ENCODE results near the gene SMIM22. TPM values are rescaled to one million over a fixed set of nuclear protein-coding genes. Genes with fewer than 3 reads are reported as not detected.

Gene SMIM22
- total and polyA plus RNA-seq, 4 donors = 0.49 to 1.2 (median 0.72) TPM; not detected in 1

DNA sequence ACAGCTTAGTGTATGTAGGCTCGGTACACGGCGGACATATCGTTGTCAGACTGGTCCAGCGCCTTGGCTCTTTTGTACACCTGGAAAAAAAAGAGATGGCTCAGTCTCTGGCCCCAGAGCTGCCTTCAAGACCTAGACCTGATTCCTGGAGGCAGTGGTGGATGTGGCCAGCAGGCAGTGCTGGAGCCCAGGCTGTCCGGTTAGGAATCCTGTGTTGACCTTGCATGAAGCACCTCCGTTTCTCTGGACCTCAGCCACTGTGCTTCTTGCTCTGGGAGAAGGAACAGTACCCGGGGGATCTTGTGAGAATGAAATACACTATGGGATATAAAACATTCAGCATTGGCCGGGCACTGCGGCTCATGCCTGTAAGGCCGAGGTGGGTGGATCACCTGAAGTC is 10.1 kb downstream of the SMIM22 start:
- Histone ChIP-seq H3K4me1 (ENCODE audit: control insufficient read depth in 4 of 4, insufficient read depth in 4 of 4, low read length in 3 of 4) (peaks cover 0 to 37% (median 11%) of the 10 kb centered on the region in 4 donors), H3K9me3 (ENCODE audit: control insufficient read depth in 4 of 4, low read length in 3 of 4) (no peaks in the 10 kb centered on the region), H3K9ac (ENCODE audit: low read depth in 1 of 2, low read length in 2 of 2) (no peak overlapping the region), H3K36me3 (ENCODE audit: control insufficient read depth in 4 of 4, insufficient read depth in 3 of 4, low read depth in 1 of 4, low read length in 3 of 4) (peaks cover 6 to 23% (median 12%) of the 10 kb centered on the region in 4 donors), H3K27me3 (ENCODE audit: control insufficient read depth in 4 of 4, insufficient read depth in 4 of 4, low read length in 3 of 4) (no peaks in the 10 kb centered on the region), H3K27ac (ENCODE audit: low read depth in 1 of 2, low read length in 2 of 2) (no peak overlapping the region), H3K4me3 (ENCODE audit: low read depth in 1 of 3, low read length in 3 of 3) (no peak overlapping the region)
- TF ChIP-seq NR2F2 (IDR thresholded peaks at IDR 0.05) = no peak
- TF ChIP-seq FOXA2 (IDR thresholded peaks at IDR 0.05) = no peak
- TF ChIP-seq GABPA (IDR thresholded peaks at IDR 0.05 in 1 of 2, conservative IDR thresholded peaks at IDR 0.05 in 1 of 2) = no peak
- no peak for TF ChIP-seq HNF4A (conservative IDR thresholded peaks at IDR 0.05)
- TF ChIP-seq, protein P1, sequence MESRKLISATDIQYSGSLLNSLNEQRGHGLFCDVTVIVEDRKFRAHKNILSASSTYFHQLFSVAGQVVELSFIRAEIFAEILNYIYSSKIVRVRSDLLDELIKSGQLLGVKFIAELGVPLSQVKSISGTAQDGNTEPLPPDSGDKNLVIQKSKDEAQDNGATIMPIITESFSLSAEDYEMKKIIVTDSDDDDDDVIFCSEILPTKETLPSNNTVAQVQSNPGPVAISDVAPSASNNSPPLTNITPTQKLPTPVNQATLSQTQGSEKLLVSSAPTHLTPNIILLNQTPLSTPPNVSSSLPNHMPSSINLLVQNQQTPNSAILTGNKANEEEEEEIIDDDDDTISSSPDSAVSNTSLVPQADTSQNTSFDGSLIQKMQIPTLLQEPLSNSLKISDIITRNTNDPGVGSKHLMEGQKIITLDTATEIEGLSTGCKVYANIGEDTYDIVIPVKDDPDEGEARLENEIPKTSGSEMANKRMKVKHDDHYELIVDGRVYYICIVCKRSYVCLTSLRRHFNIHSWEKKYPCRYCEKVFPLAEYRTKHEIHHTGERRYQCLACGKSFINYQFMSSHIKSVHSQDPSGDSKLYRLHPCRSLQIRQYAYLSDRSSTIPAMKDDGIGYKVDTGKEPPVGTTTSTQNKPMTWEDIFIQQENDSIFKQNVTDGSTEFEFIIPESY (IDR thresholded peaks at IDR 0.05) = no peak
- TF ChIP-seq CTCF (IDR thresholded peaks at IDR 0.05; ENCODE audit: low read depth, low read length, missing input control) = no peak
- TF ChIP-seq RXRA (IDR thresholded peaks at IDR 0.05) = no peak
- TF ChIP-seq MAX (IDR thresholded peaks at IDR 0.05) = no peak
- no peak for TF ChIP-seq EGR1 (IDR thresholded peaks at IDR 0.05; ENCODE audit: low read depth in 2 of 2)
- WGBS = 89% methylated on average over 11 of the region's 11 CpGs
- DNase-seq (ENCODE audit: low spot score) = no peak

DNA sequence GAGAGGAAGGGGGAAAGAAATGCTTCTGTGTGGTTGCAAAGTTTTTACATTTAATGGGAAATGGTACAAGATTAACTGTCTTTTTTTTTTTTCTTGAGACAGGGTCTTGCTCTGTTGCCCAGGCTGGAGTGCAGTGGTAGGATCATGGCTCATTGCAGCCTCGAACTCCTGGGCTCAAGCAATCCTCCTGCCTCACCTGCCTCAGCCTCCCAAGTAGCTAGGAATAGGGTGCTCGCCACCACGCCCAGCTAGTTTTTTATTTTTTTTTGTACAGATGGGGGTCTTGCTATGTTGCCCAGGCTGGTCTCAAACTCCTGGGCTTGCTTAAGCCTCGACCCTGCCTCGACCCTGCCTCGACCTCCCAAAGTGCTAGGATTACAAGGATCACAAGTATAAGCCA is 11.1 kb downstream of the SMIM22 start:
- peaks cover 0 to 28% (median 9%) of the 10 kb centered on the region in 4 donors for H3K4me1 ChIP-seq (ENCODE audit: control insufficient read depth in 4 of 4, insufficient read depth in 4 of 4, low read length in 3 of 4)
- no peak overlapping the region for H3K4me3 ChIP-seq (ENCODE audit: low read depth in 1 of 3, low read length in 3 of 3)
- H3K36me3 ChIP-seq (ENCODE audit: control insufficient read depth in 4 of 4, insufficient read depth in 3 of 4, low read depth in 1 of 4, low read length in 3 of 4) = peaks cover 6 to 30% (median 15%) of the 10 kb centered on the region in 4 donors
- no peak overlapping the region for H3K9ac ChIP-seq (ENCODE audit: low read depth in 1 of 2, low read length in 2 of 2)
- DNase-seq (ENCODE audit: low spot score) = no peak
- no peak for TF ChIP-seq ATF3 (IDR thresholded peaks at IDR 0.05)
- no peak for TF ChIP-seq TAF1 (conservative IDR thresholded peaks at IDR 0.05)
- no peaks in the 10 kb centered on the region for H3K27me3 ChIP-seq (ENCODE audit: control insufficient read depth in 4 of 4, insufficient read depth in 4 of 4, low read length in 3 of 4)
- no peak overlapping the region for H3K27ac ChIP-seq (ENCODE audit: low read depth in 1 of 2, low read length in 2 of 2)
- 98% methylated on average over 6 of the region's 6 CpGs for WGBS
- H3K9me3 ChIP-seq (ENCODE audit: control insufficient read depth in 4 of 4, low read length in 3 of 4) = no peaks in the 10 kb centered on the region

- Histone ChIP-seq H3K27me3 (ENCODE audit: control insufficient read depth in 4 of 4, insufficient read depth in 4 of 4, low read length in 3 of 4) (no peaks in the 10 kb centered on the region), H3K27ac (ENCODE audit: low read depth in 1 of 2, low read length in 2 of 2) (no peak overlapping the region), H3K4me1 (ENCODE audit: control insufficient read depth in 4 of 4, insufficient read depth in 4 of 4, low read length in 3 of 4) (no peaks in the 10 kb centered on the region), H3K36me3 (ENCODE audit: control insufficient read depth in 4 of 4, insufficient read depth in 3 of 4, low read depth in 1 of 4, low read length in 3 of 4) (peaks cover 15 to 56% (median 30%) of the 10 kb centered on the region in 4 donors), H3K4me3 (ENCODE audit: low read depth in 1 of 3, low read length in 3 of 3) (no peak overlapping the region), H3K9me3 (ENCODE audit: control insufficient read depth in 4 of 4, low read length in 3 of 4) (no peaks in the 10 kb centered on the region), H3K9ac (ENCODE audit: low read depth in 1 of 2, low read length in 2 of 2) (no peak overlapping the region)
- 95% methylated on average over 3 of the region's 3 CpGs for WGBS
- DNase-seq (ENCODE audit: low spot score) = no peak
- no peak for TF ChIP-seq GABPA (IDR thresholded peaks at IDR 0.05 in 1 of 2, conservative IDR thresholded peaks at IDR 0.05 in 1 of 2)
- no peak for TF ChIP-seq FOXA2 (IDR thresholded peaks at IDR 0.05)
- TF ChIP-seq ATF3 (IDR thresholded peaks at IDR 0.05) = no peak
- TF ChIP-seq, protein P2, sequence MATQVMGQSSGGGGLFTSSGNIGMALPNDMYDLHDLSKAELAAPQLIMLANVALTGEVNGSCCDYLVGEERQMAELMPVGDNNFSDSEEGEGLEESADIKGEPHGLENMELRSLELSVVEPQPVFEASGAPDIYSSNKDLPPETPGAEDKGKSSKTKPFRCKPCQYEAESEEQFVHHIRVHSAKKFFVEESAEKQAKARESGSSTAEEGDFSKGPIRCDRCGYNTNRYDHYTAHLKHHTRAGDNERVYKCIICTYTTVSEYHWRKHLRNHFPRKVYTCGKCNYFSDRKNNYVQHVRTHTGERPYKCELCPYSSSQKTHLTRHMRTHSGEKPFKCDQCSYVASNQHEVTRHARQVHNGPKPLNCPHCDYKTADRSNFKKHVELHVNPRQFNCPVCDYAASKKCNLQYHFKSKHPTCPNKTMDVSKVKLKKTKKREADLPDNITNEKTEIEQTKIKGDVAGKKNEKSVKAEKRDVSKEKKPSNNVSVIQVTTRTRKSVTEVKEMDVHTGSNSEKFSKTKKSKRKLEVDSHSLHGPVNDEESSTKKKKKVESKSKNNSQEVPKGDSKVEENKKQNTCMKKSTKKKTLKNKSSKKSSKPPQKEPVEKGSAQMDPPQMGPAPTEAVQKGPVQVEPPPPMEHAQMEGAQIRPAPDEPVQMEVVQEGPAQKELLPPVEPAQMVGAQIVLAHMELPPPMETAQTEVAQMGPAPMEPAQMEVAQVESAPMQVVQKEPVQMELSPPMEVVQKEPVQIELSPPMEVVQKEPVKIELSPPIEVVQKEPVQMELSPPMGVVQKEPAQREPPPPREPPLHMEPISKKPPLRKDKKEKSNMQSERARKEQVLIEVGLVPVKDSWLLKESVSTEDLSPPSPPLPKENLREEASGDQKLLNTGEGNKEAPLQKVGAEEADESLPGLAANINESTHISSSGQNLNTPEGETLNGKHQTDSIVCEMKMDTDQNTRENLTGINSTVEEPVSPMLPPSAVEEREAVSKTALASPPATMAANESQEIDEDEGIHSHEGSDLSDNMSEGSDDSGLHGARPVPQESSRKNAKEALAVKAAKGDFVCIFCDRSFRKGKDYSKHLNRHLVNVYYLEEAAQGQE (IDR thresholded peaks at IDR 0.05) = no peak
- TF ChIP-seq, protein P1 (IDR thresholded peaks at IDR 0.05) = no peak
- TF ChIP-seq EGR1 (IDR thresholded peaks at IDR 0.05; ENCODE audit: low read depth in 2 of 2) = no peak
- no peak for TF ChIP-seq MAX (IDR thresholded peaks at IDR 0.05)
- TF ChIP-seq JUND (IDR thresholded peaks at IDR 0.05) = no peak
- TF ChIP-seq RAD21 (IDR thresholded peaks at IDR 0.05) = no peak
- TF ChIP-seq HNF4G (IDR thresholded peaks at IDR 0.05) = no peak
- TF ChIP-seq RXRA (IDR thresholded peaks at IDR 0.05) = no peak
Measured at GRCh38 chr16:4811242-4811641, 16.1 kb downstream of the SMIM22 start.

Measured in liver (tissue), 9 donors.